HCT116 (cell line): ENCODE data around the gene VPS37B. TPM values are rescaled to one million over a fixed set of nuclear protein-coding genes. Genes with fewer than 3 reads are reported as not detected.

Experiments used
- ATAC-seq: fragments of 200-7000 bp; cut with Tn5 transposase; 2 replicates; pipeline ENCODE4 v1.9.1; 2020; ENCODE audit warnings: mild to moderate bottlenecking, moderate library complexity
- BruUV-seq: library from RNA; stranded (reverse); fragments of 400-500 nt; replicated peaks from 2 replicates; lab custom pipeline; 2021; lab: Mats Ljungman, UMichigan
- CTCF ChIA-PET: fragments of 300-600 bp; sonication (Branson Sonifier 250); formaldehyde crosslinking; loops from one replicate; lab custom pipeline; 2021; ENCODE audit warnings: antibody characterized with exemption; lab: Charles Lee
- POLR2A ChIA-PET: fragments of 300-600, 350-600 bp; sonication (Branson Sonifier 250); formaldehyde crosslinking; loops from one replicate; lab custom pipeline; 2021; ENCODE audit warnings: antibody characterized with exemption; lab: Charles Lee
- RAD21 ChIA-PET, 2 experiments: fragments of 300-600 bp; sonication (Branson Sonifier 250); formaldehyde crosslinking; loops; one replicate each; lab custom pipeline; 2023; ENCODE audit warnings: low total read pairs in 2 of 2; ENCODE audit not compliant: uncharacterized antibody in 2 of 2, unreplicated experiment in 2 of 2, low non-redundant PET in 1 of 2; lab: Charles Lee
- DNase-seq: peaks from one replicate; pipeline ENCODE4 v3.0.0-alpha.2; 2010; ENCODE audit warnings: low read depth, low spot score
- H2AFZ ChIP-seq: fragments of 200-600 bp; shearing (Covaris generic), sonication (generic); 2 replicates; pipeline ENCODE4 v1.6.1; 2017; ENCODE audit warnings: low read depth, mixed run types, mixed read lengths, antibody characterized with exemption, low read length; ENCODE audit not compliant: poor library complexity, severe bottlenecking
- H3K27ac ChIP-seq: 2 replicates; pipeline ENCODE4 v1.5.1; 2012; ENCODE audit warnings: low read depth, low read length
- H3K27me3 ChIP-seq: fragments of 200-600 bp; sonication (generic); 2 replicates; pipeline ENCODE4 v1.6.1; 2016; ENCODE audit warnings: mixed run types, low read length, mixed read lengths; ENCODE audit not compliant: insufficient read depth
- H3K36me3 ChIP-seq, 2 experiments: fragments of 200-500 bp in 1 of 2; fragments of 200-600 bp in 1 of 2; sonication (Bioruptor generic) in 1 of 2; sonication (generic) in 1 of 2; 2 replicates each; pipeline versions ENCODE4 v1.5.1 to v1.6.1; 2014 to 2016; ENCODE audit warnings: low read length in 2 of 2, inconsistent platforms in 1 of 2, mixed read lengths in 1 of 2, mixed run types in 1 of 2; ENCODE audit not compliant: insufficient read depth in 2 of 2, control insufficient read depth in 1 of 2
- H3K4me1 ChIP-seq, 2 experiments: fragments of 200-600 bp in 1 of 2; sonication (generic) in 1 of 2; 2 replicates each; pipeline versions ENCODE4 v1.5.1 to v1.6.1; 2012 to 2017; ENCODE audit warnings: low read length in 2 of 2, inconsistent platforms in 1 of 2, mild to moderate bottlenecking in 1 of 2, mixed read lengths in 1 of 2, mixed run types in 1 of 2, moderate library complexity in 1 of 2; ENCODE audit not compliant: insufficient read depth in 2 of 2, control insufficient read depth in 1 of 2
- H3K4me2 ChIP-seq: fragments of 200-600 bp; sonication (generic); 2 replicates; pipeline ENCODE4 v1.6.1; 2017; ENCODE audit warnings: mixed run types, low read length, mixed read lengths
- H3K4me3 ChIP-seq, 2 experiments: fragments of 200-600 bp in 1 of 2; sonication (generic) in 1 of 2; replicated peaks in 1 of 2; 2 replicates each; pipeline ENCODE4 v1.5.1; 2011 to 2016; ENCODE audit warnings: low read length in 2 of 2, control low read depth in 1 of 2, low read depth in 1 of 2, mild to moderate bottlenecking in 1 of 2, mixed read lengths in 1 of 2, mixed run types in 1 of 2
- H3K79me2 ChIP-seq: fragments of 200-600 bp; sonication (generic); 2 replicates; pipeline ENCODE4 v1.6.1; 2017; ENCODE audit warnings: mild to moderate bottlenecking, mixed run types, low read length, moderate library complexity, mixed read lengths; ENCODE audit not compliant: insufficient read depth
- H3K9ac ChIP-seq: fragments of 200-600 bp; sonication (generic); 2 replicates; pipeline ENCODE4 v1.6.1; 2016; ENCODE audit warnings: low read length, mixed read lengths
- H3K9me2 ChIP-seq: fragments of 200-600 bp; sonication (generic), shearing (Covaris generic); 2 replicates; pipeline ENCODE4 v1.6.1; 2017; ENCODE audit warnings: mixed run types, mild to moderate bottlenecking, moderate library complexity; ENCODE audit not compliant: insufficient read depth
- H3K9me3 ChIP-seq, 2 experiments: fragments of 200-500 bp in 1 of 2; fragments of 200-600 bp in 1 of 2; sonication (Bioruptor generic) in 1 of 2; sonication (generic) in 1 of 2; 2 replicates each; pipeline ENCODE4 v1.6.1; 2014 to 2017; ENCODE audit warnings: low read length in 2 of 2, mixed read lengths in 2 of 2, inconsistent platforms in 1 of 2, low read depth in 1 of 2, mild to moderate bottlenecking in 1 of 2, mixed run types in 1 of 2, moderate library complexity in 1 of 2; ENCODE audit not compliant: control insufficient read depth in 1 of 2, insufficient read depth in 1 of 2
- H4K20me1 ChIP-seq: fragments of 200-600 bp; sonication (generic), shearing (Covaris generic); 2 replicates; pipeline ENCODE4 v1.6.1; 2017; ENCODE audit warnings: mixed run types, mild to moderate bottlenecking, moderate library complexity; ENCODE audit not compliant: insufficient read depth
- CEBPB ChIP-seq: IDR thresholded peaks from 2 replicates; pipeline ENCODE4 v1.6.1; 2012; ENCODE audit warnings: low read depth
- CTCF ChIP-seq, 3 experiments: fragments of 200-600 bp in 1 of 3; sonication (generic) in 1 of 3; IDR thresholded peaks in 2 of 3; conservative IDR thresholded peaks in 1 of 3; 2 replicates each; pipeline ENCODE4 v1.5.1; 2012 to 2017; ENCODE audit warnings: low read depth in 2 of 3, low read length in 2 of 3, antibody characterized with exemption in 1 of 3, borderline replicate concordance in 1 of 3, control low read depth in 1 of 3, mild to moderate bottlenecking in 1 of 3, mixed read lengths in 1 of 3, mixed run types in 1 of 3, moderate library complexity in 1 of 3; ENCODE audit not compliant: insufficient read depth in 1 of 3
- EGR1 ChIP-seq: IDR thresholded peaks from 2 replicates; pipeline ENCODE4 v1.6.1; 2012; ENCODE audit warnings: low read depth
- ELF1 ChIP-seq: IDR thresholded peaks from 2 replicates; pipeline ENCODE4 v1.6.1; 2012; ENCODE audit warnings: low read depth, borderline replicate concordance
- EZH2 ChIP-seq: fragments of 200-600 bp; sonication (generic); IDR thresholded peaks from 2 replicates; pipeline ENCODE4 v1.6.1; 2017; ENCODE audit warnings: antibody characterized with exemption, mixed run types
- FOSL1 ChIP-seq: IDR thresholded peaks from 2 replicates; pipeline ENCODE4 v1.6.1; 2012; ENCODE audit warnings: low read depth
- RAD21 ChIP-seq: IDR thresholded peaks from 2 replicates; pipeline ENCODE4 v1.6.1; 2012; ENCODE audit warnings: low read depth, mild to moderate bottlenecking
- SP1 ChIP-seq: IDR thresholded peaks from 2 replicates; pipeline ENCODE4 v1.6.1; 2012; ENCODE audit warnings: low read depth
- intact Hi-C: fragments of 100-400 bp; cut with micrococcal nuclease; formaldehyde crosslinking; loops from 2 replicates; pipeline ENCODE4 v1.10.0; 2022
- total RNA-seq: library from RNA; stranded (reverse); gene quantifications from one replicate; pipeline ENCODE4 v1.2.1, GENCODE V29; 2021; ENCODE audit not compliant: unreplicated experiment
- TF ChIP-seq, protein P1 (sequence below): IDR thresholded peaks from 2 replicates; pipeline ENCODE4 v1.6.1; 2011; ENCODE audit warnings: mild to moderate bottlenecking, low read length, moderate library complexity; ENCODE audit not compliant: insufficient replicate concordance; ENCODE audit errors: extremely low read depth

The VPS37B gene
- total RNA-seq, 1 experiment from 2014 or later = 55.0 TPM

DNA sequence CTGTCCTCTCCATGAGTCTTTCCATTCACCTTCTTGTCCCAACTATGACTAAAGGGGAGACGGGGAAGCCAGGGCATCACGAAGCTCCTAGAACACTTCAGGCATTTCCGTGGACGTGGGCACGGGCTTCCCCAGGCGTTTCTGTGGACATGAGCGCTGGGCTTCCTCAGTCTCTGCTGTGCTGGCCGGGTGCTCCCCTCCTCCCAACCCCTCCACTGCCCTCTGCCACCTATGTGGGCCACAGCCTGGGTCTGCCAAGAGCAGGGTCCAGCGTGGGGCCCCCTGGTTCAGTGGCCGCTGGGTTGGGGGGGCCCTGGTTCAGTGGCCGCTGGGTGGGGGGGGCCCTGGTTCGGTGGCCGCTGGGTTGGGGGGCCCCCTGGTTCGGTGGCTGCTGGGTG, 45.9 kb downstream of the VPS37B start:
- no peaks in the 10 kb centered on the region for H4K20me1 ChIP-seq
- ATAC-seq (no peak), DNase-seq (no peak)
- peaks cover 0 to 7% of the 10 kb centered on the region in 2 experiments; a peak in 3 of 4 replicates for H3K36me3 ChIP-seq
- RAD21 ChIA-PET = no interaction called here
- no peak overlapping the region for H3K9ac ChIP-seq
- CTCF ChIA-PET = no interaction called here
- peaks cover 23% of the 10 kb centered on the region for H3K79me2 ChIP-seq
- H3K9me3 ChIP-seq = no peaks in the 10 kb centered on the region
- H3K27me3 ChIP-seq = no peaks in the 10 kb centered on the region
- no peaks in the 10 kb centered on the region for H3K9me2 ChIP-seq
- H3K4me3 ChIP-seq = no peak overlapping the region
- no peak overlapping the region for H3K27ac ChIP-seq
- POLR2A ChIA-PET = no interaction called here
- no peak overlapping the region for H3K4me2 ChIP-seq
- intact Hi-C loops = no loop called here
- no TSS peak for BruUV-seq
- H2AFZ ChIP-seq = no peak overlapping the region
- H3K4me1 ChIP-seq = no peaks in the 10 kb centered on the region
- TF ChIP-seq CTCF (IDR thresholded peaks at IDR 0.05 in 2 of 3, conservative IDR thresholded peaks at IDR 0.05 in 1 of 3; ENCODE audit: borderline replicate concordance in 1 of 3, insufficient read depth in 1 of 3, low read depth in 2 of 3, low read length in 2 of 3) = no peak
- TF ChIP-seq, protein P1, sequence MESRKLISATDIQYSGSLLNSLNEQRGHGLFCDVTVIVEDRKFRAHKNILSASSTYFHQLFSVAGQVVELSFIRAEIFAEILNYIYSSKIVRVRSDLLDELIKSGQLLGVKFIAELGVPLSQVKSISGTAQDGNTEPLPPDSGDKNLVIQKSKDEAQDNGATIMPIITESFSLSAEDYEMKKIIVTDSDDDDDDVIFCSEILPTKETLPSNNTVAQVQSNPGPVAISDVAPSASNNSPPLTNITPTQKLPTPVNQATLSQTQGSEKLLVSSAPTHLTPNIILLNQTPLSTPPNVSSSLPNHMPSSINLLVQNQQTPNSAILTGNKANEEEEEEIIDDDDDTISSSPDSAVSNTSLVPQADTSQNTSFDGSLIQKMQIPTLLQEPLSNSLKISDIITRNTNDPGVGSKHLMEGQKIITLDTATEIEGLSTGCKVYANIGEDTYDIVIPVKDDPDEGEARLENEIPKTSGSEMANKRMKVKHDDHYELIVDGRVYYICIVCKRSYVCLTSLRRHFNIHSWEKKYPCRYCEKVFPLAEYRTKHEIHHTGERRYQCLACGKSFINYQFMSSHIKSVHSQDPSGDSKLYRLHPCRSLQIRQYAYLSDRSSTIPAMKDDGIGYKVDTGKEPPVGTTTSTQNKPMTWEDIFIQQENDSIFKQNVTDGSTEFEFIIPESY = no peak
- no peak for TF ChIP-seq SP1
- TF ChIP-seq RAD21 = no peak
- no peak for TF ChIP-seq FOSL1
- TF ChIP-seq CEBPB = no peak
- TF ChIP-seq ELF1 = no peak
- TF ChIP-seq EZH2 = no peak
- no peak for TF ChIP-seq EGR1
